Renal pelvis (tissue), 4 donors: ENCODE measurements around the gene ADCY9. TPM values are rescaled to one million over a fixed set of nuclear protein-coding genes. Genes with fewer than 3 reads are reported as not detected.

Experiments
- DNase-seq: peaks from one replicate; pipeline ENCODE4 v3.0.0-alpha.2; 2013
- polyA plus RNA-seq, 3 donors: library from polyadenylated mRNA; unstranded; fragments of 120-200 nt; gene quantifications; one replicate each; pipeline ENCODE4 v1.2.1, GENCODE V29; 2013; ENCODE audit not compliant: insufficient read length in 3 of 3

ADCY9 gene
- polyA plus RNA-seq, 3 donors: 8.8 to 10.2 (median 9.2) TPM

DNA sequence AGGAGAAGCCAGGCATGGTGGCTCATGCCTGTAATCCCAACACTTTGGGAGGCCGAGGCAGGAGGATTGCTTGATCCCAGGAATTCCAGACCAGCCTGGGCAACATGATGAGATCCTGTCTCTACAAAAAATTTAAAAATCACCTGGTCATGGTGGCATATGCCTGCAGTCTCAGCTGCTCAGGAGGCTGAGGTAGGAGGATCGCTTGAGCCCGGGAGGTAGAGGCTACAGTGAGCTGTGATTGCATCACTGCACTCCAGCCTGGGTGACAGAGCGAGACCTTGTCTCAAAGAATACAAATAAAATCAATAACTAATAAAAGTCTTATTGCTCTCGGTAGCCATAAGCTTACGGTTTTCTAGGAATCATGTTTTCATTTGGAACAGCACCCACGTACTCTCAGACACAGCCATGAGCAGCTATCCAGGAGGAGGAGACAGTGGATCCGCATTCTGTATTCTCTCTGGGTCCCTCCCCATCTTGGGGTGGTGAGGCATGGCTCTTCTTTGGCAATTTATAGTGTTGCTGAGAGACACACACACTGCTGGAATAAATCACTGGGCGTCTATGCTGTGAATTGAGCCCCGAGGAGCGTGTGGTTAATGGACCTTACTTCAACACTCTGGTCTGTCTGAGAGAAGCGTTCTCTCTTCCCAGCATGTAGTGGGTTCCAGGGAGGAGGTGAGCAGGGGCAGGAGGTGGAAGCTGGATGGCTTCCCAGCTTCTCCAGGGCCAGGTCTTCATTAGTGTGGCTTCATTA lies 8.5 kb upstream of the ADCY9 start:
- peak; percentile 60 for DNase-seq

DNA sequence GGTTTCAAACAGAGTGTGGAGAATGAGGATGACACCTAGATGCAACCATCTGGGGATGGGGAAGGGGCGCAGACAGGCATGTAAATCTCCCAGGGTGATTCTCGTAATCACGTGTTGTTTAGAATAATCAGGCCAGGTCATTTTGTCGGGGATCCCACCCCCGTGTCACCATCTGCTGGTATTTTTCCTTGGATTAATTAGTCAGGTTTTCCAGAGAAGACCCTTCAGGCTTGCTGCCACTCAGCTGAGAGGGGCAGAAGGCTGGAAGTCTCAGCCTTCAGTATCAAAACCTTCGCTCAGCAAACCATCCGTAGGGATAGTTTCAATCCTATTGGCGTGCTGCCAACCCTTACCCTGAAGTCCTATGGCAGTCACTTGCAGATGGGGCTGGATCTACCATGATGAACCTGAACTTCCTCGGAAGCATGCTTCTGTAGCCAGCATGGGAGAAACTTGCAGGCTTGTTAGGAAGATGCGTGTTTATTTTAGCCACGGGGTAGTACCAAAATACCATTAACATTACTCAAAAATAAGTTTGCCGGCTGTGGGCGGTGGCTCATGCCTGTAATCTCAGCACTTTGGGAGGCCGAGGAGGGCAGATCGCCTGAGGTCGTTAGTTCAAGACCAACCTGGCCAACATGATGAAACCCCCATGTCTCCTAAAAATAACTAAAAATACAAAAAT lies 7.5 kb upstream of the ADCY9 start:
- DNase-seq: no peak

DNA sequence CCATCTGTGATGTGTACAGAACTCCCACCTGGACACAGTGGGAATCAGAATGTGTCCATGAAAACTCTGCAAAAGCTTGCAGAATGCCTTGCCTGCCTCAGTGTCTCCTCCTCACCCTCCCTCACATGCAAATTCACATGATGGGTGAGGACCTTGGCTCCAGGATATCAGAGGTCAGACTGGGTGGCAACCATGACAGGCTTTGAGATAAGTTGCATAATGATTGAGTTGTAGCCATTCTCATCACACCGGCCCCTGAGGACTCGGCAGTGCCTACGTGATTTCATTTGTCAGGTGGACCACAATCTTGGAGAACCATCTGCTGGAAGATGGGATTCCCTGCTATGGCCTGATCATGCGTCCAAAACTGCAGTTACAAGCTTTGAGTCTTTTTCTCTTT lies 3.9 kb upstream of the ADCY9 start:
- no peak for DNase-seq

DNA sequence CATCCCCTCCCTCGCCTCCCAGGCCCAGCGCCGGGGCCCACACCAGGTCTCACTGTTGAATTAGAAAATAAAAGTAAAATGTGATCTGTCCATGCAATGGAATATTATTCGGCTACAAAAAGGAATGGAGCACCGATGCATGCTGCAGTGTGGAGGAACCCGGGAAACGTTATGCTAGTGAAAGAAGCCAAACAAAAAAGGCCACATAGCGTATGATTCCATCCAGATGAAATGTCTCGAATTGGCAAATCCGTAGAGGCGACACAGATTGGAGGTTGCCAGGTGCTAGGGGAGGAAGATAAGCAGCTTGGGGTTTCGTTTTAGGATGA lies 972 bp upstream of the ADCY9 start:
- DNase-seq: no peak

DNA sequence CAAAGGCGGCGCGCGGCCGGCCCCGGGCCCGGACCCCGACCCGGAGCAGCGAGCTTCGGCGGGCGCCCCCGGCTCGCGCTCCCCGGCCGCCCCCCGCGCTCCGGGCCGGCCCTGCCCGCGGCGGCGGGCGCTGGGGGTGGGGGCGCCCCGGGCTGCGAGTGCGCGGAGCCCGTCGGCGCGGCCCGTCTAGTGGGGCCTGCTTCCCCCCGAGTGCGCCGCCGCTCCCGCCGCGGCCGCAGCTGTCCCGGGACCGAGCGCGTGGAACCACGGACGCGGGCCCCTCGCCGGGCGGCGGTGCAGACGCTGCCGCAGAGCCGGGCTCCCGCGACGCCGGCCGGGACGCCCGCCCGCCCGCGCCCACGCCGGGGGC lies 308 bp downstream of the ADCY9 start:
- DNase-seq: no peak

GRCh38 chr16:4115209-4115948 lies 863 bp downstream of the ADCY9 start:
- peak; percentile 42 for DNase-seq

DNA sequence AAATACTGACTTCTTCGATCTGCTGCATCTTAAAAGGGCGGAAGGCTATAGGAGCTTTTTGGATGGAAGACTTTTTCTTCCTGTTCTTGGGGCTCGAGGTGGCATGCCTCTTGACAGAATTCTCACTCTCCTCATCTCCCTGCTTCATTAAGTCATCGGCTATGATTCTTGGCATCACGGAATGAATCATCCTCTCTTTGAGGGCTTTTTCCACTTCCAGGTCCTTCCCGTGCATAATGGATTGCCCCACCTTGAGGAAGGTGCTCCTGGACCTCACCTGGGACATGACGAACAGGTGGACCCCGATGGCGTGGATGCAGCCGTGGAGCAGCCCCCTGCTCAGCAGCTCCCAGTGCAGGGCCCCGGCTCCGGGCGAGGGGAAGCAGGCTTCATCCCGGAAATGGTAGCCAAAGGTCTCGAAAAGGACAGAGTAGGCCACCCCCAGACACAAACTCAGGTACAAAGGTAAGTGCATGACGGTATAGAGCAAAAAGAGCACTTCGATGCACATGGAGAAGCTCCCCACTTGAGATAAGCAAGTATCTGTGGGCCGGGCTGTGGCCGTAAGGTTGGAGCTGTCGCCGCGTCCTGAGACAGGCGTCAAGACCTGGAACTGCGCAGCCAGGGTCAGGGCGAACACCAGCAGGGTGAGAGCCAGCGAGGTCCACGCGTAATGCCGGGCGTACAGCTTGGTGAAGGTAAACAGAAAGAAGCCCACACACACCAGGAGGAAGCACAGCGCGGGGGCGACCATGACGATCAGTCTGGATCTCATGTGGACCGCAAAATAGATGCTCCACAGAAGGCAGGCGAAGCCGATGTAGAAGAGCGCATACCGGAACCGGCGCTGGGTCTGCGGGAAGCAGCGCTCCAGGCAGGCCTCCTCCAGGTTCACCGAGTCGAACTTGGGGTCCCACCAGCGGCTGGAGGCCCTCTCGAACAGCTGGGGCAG lies 1.7 kb downstream of the ADCY9 start:
- DNase-seq: no peak

DNA sequence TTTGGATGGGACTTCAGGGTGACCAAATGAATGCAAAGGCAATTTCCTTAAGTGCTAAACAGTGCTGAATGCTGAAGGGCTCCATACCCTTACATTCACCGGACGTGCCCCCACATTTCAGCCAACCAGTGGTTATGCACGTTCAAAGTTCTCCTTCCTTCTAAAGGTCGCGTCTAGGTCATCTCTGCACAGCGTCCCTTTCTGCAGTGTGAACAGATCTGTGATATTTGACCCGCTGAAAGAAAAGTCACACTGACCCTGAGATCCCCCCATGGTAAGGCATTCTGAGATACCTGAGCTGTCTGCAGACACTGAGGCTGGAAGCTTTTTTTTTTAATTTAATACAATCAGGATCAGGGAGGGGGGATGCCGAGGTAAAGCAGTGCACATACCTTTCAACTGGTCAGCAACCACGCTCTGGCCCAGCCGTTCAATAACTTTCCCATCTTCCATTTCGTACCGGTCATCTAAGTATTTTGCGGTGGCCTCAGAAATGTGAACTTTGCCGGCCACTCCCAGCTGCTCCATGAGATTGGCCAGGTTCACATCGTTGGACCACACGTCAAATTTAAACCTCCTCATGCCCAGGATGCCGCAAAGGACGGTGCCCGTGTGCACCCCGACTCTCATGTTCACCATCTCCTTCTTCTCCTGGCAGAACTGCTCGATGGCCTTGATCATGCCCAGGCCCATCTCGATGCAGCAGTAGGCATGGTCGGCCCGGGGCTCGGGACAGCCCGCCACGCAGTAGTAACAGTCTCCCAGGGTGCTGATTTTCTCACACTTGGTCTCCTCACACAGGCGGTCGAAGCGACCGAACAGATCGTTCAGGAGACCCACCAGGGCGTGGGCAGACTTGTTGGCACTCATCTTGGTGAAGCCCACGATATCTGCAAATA lies 2.6 kb downstream of the ADCY9 start:
- no peak for DNase-seq

DNA sequence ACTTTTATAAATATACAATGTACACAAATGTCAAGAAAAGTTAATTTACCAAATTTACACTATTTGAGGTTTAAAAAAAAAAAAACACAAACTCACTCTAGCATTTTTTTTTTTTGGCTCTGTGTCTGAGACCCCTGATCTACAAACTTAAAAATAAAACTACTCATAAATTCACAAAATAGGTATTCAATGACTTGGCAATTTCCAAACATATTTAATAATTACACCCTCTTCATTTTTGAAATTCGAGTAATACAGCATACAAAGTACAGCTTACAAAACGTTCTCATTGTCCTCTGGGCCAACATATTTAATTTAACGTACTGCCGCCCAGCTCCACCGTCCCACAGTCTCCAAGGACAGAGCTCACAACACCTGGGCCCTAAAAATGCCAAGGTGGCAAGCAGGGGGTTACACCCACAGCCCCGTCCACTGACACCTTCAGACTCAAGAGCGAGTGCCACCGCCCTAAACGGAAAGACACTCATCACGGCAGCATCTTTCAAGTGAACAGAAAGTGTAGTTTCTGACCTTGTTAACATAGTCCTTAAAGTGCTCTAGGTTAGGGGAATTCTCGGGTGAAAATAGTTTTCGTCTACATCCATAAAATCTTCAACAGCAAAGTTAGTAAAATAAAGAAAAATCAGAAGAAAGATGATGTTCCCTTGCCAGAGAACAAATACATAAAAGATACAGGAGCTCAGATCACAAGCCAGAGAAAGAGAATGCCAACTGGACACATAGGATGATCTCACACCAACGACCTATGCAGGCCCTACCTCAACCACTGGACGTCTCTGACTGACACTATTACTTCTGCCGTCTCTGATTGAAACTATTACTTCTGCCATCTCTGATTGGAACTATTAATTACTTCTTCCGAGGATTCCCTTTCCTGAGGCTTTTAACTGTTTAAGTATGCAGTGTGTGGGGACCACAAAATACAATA lies 4.2 kb downstream of the ADCY9 start:
- DNase-seq: no peak

DNA sequence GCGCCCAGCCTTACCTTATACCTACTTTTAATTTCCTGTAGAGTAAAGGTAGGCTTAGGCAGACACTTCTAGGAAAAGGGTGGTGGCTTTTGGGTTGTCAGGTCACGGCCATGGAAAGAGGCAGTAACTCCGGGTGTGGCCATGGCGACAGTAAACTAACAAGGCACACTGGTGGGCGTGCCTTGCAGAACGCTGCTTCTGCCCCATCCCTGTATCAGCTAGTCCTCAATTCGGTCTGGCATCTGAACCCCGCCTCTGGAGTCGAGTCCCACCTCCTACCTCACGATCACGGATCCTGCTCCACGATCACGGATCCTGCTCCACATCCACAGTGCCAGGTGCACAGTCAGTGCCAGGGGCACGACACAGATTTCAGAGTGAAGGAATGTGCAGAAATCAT lies 5.6 kb downstream of the ADCY9 start:
- no peak for DNase-seq

- DNase-seq: no peak
Observed at GRCh38 chr16:4110065-4110464, 6.2 kb downstream of the ADCY9 start.

- no peak for DNase-seq
Observed at GRCh38 chr16:4109250-4109736, 6.9 kb downstream of the ADCY9 start.

DNA sequence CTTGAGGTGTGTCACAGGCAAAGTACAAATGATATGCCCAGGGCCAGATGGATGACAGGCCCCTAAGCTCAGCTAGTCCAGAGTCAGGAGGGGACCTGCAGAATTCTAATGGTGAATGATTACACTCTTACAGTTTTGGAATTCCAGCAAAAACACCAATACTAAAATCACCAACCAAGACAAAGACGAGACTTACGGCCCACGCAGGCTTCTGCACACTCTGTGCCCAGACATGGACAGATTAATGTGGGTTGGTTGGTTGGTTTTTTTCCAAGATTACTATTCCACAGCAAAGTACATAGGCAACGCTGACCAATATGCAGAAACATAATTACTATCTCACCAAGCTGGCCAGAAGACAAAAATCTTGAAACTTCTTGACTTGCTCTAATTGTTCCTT lies 9.7 kb downstream of the ADCY9 start:
- no peak for DNase-seq

DNA sequence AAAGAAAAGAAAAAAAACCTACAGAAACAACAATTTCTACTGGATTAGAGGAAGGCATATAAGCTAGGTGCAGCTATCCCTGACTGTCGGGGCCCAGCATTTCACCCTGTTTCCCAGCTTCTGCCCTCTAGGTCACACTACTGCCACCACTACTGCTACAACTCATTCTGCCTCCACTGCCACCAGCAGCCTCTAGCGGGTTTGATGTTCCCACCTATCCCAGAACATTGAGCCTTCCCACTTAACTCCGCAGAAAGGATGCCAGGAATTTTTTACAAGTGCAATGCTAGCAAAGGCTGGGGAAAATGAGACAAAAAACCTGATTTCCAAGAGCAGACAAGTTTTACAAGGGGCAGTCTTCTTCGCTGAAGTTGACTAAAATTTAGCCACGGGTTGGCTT lies 10.4 kb downstream of the ADCY9 start:
- DNase-seq: no peak

- DNase-seq: no peak
Observed at GRCh38 chr16:4103745-4104144, 12.5 kb downstream of the ADCY9 start.

GRCh38 chr16:4101421-4102219 lies 14.6 kb downstream of the ADCY9 start:
- no peak for DNase-seq

DNA sequence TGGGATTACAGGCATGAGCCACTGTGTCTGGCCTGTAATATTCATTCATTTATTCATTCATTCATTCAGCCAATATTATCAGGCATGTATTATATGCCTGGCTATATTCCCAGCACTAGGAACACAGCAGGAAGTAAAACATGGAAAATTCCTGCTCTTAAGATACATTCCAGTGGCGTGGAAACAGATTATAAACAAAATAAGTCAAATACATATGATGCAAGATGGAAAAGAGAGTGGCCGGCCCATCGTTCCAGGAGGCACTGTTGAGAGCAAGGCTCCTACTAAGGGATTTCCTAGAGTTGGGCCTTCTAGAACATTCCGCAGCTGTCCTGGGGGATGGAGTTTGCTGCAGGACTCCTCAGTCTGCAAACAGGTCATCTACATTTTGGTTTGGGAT lies 17.7 kb downstream of the ADCY9 start:
- no peak for DNase-seq

GRCh38 chr16:4097826-4098240 lies 18.4 kb downstream of the ADCY9 start:
- no peak for DNase-seq

DNA sequence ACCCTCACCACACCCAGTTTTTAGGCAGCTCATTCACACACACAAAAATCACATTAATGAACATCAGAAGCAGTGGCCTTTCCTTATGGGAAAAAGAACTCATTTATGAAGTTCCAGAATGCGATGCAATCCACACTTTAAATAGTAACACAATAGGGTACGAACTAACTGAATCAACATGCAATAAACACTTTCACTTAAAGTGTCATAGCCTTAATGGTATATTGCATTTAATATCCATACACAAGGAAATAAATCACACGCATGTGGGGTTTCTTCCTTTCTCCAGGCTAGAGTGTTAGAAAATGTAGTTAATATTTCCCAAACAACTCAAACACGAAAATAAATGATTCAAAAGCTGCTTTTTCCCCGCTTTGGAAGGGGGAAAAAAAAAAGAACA lies 19.7 kb downstream of the ADCY9 start:
- no peak for DNase-seq
